Mucosa of rectum (tissue), 2 donors: ENCODE measurements around the gene ITIH2.
"Not testable (repeated sequence)": the region's sequence is repeated elsewhere in the genome, so short reads cannot be mapped to it uniquely, and the experiment has no call there.

ENCODE experiments used
- H3K27ac ChIP-seq, 2 donors: one replicate each; pipeline ENCODE4 v1.7.0; 2013; ENCODE audit warnings: inconsistent platforms in 2 of 2, low read depth in 2 of 2, low read length in 2 of 2
- H3K27me3 ChIP-seq, 2 donors: one replicate each; pipeline ENCODE4 v1.7.0; 2013; ENCODE audit warnings: low read length in 2 of 2; ENCODE audit not compliant: control insufficient read depth in 2 of 2, insufficient read depth in 2 of 2
- H3K36me3 ChIP-seq, 2 donors: one replicate each; pipeline ENCODE4 v1.7.0; 2013; ENCODE audit warnings: low read length in 2 of 2; ENCODE audit not compliant: control insufficient read depth in 2 of 2, insufficient read depth in 2 of 2
- H3K4me1 ChIP-seq, 2 donors: one replicate each; pipeline ENCODE4 v1.7.0; 2013; ENCODE audit warnings: low read length in 2 of 2, mild to moderate bottlenecking in 1 of 2; ENCODE audit not compliant: control insufficient read depth in 2 of 2, insufficient read depth in 2 of 2
- H3K4me3 ChIP-seq, 2 donors: one replicate each; pipeline ENCODE4 v1.7.0; 2013; ENCODE audit warnings: low read length in 2 of 2
- H3K9ac ChIP-seq, 2 donors: one replicate each; pipeline ENCODE4 v1.7.0; 2013; ENCODE audit warnings: low read length in 2 of 2, low read depth in 1 of 2, mild to moderate bottlenecking in 1 of 2
- H3K9me3 ChIP-seq, 2 donors: one replicate each; pipeline ENCODE4 v1.7.0; 2013; ENCODE audit warnings: low read length in 2 of 2; ENCODE audit not compliant: control insufficient read depth in 2 of 2
- donor health status: healthy.
- donor health status: Normal muscosa, but diverticular disease.

ITIH2 gene

DNA sequence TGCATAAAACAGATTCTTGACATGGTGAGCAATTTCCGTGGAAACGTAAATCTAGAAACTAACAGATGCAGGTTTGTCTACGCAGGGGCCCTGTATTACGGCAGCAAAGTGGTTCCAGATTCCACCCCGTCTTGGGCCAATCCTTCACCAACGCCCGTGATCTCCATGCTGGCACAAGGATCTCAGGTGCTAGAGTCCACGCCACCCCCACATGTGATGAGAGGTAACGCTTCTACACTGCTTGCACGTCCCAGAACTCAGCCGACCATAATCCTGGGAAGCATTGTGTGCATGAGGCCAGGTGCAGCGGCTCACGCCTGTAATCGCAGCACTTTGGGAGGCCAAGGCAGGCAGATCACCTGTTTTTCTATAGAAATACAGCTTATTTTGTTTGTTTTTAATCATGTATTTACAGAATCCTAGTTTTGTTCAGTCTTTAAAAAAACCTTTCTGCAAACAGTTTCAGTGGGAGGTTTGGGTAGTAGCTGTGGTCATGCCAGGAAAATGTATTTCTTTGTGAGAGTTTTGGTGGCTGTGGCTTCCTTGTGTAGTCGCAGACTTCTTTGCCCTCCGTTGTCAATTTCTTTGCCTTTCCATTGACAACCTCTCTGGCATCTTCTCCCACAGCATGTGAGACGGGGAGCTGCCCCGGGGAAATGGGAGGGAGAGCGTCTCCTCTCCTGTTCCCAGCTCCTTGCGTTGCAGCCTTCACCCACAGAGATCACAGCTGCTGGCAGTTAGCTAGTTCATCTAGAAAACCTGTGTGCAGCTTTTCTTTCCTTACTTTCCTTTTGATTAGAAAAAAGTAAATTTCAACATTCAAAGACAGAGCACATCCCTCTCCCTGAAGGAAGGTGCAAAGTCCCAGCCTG is 35.7 kb downstream of the ITIH2 start:
- no peak overlapping the region for H3K9ac ChIP-seq
- H3K27ac ChIP-seq: no peak overlapping the region
- no peaks in the 10 kb centered on the region for H3K4me1 ChIP-seq
- H3K4me3 ChIP-seq: no peak overlapping the region
- no peaks in the 10 kb centered on the region for H3K27me3 ChIP-seq
- H3K9me3 ChIP-seq: no peaks in the 10 kb centered on the region
- H3K36me3 ChIP-seq: no peaks in the 10 kb centered on the region

DNA sequence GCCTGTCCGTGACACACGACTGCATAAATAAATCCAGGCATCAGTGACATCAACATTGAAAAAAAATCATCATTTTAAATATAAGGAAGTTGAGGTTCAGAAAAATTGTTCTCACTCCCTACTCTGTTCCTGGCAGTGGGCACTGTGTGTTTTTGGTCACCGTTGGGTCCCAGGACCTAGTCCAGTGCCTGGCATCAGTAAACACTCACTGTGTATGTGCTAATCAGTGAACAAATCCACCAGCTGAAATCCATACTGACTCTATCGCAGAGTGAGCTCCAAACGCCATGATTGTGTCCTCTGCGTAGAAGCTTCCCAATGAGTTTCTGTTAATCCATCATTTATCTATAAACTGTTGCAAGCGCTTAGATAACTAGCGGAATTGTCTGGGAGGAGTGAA is 41.2 kb downstream of the ITIH2 start:
- Histone ChIP-seq H3K27ac (no peak overlapping the region), H3K36me3 (no peaks in the 10 kb centered on the region), H3K4me1 (no peaks in the 10 kb centered on the region), H3K27me3 (no peaks in the 10 kb centered on the region), H3K9ac (no peak overlapping the region), H3K9me3 (no peaks in the 10 kb centered on the region), H3K4me3 (no peak overlapping the region)

DNA sequence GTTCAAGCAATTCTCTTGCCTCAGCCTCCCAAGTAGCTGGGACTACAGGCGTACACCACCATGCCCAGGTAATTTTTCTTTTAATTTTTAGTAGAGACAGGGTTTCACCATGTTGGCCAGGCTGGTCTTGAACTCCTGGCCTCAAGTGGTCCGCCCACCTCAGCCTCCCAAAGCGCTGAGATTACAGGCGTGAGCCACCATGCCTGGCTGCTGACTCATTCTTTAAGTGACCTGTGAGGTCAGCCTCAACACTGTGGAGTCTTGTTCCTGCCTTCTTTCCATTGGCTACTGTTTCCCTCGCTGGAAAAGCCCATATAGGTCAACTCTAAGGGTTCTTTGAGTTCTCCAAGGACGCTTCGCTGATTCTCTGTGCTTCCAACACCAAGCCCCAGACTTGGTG is 45.5 kb downstream of the ITIH2 start:
- H3K27me3 ChIP-seq, H3K4me3 ChIP-seq, H3K9me3 ChIP-seq, H3K9ac ChIP-seq, H3K27ac ChIP-seq, H3K4me1 ChIP-seq: not testable (repeated sequence)
- peaks cover 12 to 16% of the 10 kb centered on the region in 2 donors for H3K36me3 ChIP-seq

DNA sequence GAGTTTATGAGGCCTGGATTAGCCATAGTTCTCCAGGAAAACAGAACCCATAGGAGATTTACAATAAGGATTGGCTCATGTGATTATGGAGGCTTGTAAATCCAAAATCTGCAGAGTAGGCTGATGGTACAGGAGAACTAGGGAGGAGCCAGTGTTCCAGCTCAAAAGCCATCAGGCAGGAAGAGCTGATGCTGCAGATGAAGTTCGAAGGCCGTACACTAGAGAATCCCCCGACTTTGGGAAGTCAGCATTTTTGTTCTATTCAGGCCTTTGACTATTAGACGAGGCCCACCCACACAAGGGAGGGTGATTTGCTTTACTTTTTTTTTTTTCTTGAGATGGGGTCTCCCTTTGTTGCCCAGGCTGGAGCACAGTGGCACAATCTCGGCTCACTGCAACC is 47.1 kb downstream of the ITIH2 start:
- H3K27ac ChIP-seq: no peak overlapping the region

DNA sequence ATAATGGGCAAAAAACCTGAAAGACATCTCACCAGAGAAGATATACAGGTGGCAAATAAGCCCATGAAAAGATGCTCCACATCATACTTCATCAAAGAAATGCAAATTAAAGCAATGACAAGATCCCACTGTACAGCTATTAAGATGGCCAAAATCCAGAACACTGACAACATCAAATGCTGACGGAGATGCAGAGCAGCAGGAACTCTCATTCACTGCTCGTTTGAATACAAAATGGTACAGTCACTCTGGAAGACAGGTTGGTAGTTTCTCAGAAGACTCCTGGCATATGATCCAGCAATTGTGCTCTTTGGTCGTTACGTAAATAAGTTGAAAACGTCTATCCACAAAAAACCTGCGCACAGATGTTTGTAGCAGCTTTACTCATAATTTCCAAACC is 49.1 kb downstream of the ITIH2 start:
- H3K9ac ChIP-seq: no peak overlapping the region
- H3K36me3 ChIP-seq: peaks cover 27 to 36% of the 10 kb centered on the region in 2 donors
- no peaks in the 10 kb centered on the region for H3K4me1 ChIP-seq
- no peak overlapping the region for H3K4me3 ChIP-seq
- H3K27me3 ChIP-seq: no peaks in the 10 kb centered on the region
- no peaks in the 10 kb centered on the region for H3K9me3 ChIP-seq
- H3K27ac ChIP-seq: no peak overlapping the region

More for the DNA sequence above, 47.1 kb downstream of the ITIH2 start:
- Histone ChIP-seq H3K4me1 (no peaks in the 10 kb centered on the region), H3K9me3 (no peaks in the 10 kb centered on the region), H3K27me3 (no peaks in the 10 kb centered on the region), H3K36me3 (peaks cover 25% of the 10 kb centered on the region in 2 donors), H3K4me3 (no peak overlapping the region), H3K9ac (no peak overlapping the region)

DNA sequence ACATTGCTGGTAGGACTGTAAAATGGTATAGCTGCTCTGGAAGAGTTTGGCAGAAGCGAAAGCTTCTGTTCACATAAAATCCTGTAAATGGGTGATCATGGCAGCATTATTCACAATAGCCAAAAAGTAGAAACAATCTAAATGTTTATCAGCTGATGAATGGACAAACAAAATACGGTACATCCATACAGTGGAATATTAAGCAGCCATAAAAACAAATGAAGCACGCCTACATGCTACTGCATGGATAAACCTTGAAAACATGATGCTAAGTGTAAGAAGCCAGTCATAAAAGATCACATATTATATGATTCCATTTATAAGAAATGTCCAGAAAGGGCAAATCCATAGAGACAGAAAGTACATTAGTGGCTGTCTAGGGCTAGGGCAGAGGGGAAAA is 52.0 kb downstream of the ITIH2 start:
- H3K9ac ChIP-seq: no peak overlapping the region
- no peak overlapping the region for H3K4me3 ChIP-seq
- no peaks in the 10 kb centered on the region for H3K9me3 ChIP-seq
- H3K4me1 ChIP-seq: no peaks in the 10 kb centered on the region
- H3K27ac ChIP-seq: no peak overlapping the region
- H3K36me3 ChIP-seq: peaks cover 47 to 51% of the 10 kb centered on the region in 2 donors
- no peaks in the 10 kb centered on the region for H3K27me3 ChIP-seq

DNA sequence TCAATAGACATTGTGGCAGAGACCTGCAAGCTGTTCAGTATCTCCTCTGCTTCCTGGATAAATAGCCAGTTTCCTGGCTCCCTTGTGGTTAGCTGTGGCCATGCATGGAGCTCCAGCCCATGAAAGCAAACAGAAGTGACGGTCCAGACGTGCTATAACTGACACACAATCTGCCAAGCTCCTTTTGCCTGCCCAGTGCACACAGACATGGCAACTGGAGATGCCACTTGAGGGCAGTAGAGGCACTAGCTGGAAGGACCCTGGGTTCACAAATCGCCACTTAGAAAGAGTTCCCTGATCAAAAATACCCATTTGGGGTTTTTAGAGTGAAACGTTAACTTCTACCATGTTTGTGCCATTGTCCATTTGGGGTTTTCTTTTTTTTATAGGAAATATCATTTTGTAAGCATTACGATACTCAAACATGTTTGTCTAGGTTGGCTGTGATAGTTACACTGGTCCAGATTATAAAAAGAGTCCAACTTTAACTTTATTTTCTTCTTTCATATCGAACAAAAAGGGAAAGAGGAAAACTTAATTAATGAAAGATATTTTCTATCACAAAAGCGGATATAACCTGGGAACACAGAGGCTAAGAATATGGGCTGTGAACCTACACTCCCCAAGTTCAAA is 53.4 kb downstream of the ITIH2 start:
- Histone ChIP-seq H3K9me3 (no peaks in the 10 kb centered on the region), H3K4me3 (no peak overlapping the region), H3K36me3 (peaks cover 56 to 61% of the 10 kb centered on the region in 2 donors), H3K9ac (no peak overlapping the region), H3K4me1 (no peaks in the 10 kb centered on the region), H3K27me3 (no peaks in the 10 kb centered on the region), H3K27ac (no peak overlapping the region)

DNA sequence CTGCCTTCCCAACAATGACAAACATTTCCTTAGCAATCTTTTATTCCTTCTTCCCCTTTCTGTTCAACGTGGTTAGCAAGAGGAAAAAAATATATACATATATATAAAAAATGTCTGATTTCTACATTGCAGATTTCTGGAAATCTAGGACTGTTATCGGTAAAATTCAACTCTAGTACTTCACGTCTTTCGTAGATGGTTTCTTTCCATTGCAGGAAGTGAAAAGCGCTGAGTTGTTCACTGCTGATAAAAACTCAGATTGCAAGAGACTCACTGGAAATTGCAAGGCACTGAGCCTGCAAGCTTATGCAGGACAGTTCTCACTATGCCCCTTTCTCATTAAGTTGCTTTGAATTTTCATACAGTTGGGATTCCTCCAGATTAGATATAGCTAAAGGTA is 60.8 kb downstream of the ITIH2 start:
- H3K9me3 ChIP-seq: no peaks in the 10 kb centered on the region
- H3K4me3 ChIP-seq: no peak overlapping the region
- H3K36me3 ChIP-seq: peaks cover 48 to 59% of the 10 kb centered on the region in 2 donors
- H3K9ac ChIP-seq: no peak overlapping the region
- H3K4me1 ChIP-seq: no peaks in the 10 kb centered on the region
- no peaks in the 10 kb centered on the region for H3K27me3 ChIP-seq
- H3K27ac ChIP-seq: no peak overlapping the region

DNA sequence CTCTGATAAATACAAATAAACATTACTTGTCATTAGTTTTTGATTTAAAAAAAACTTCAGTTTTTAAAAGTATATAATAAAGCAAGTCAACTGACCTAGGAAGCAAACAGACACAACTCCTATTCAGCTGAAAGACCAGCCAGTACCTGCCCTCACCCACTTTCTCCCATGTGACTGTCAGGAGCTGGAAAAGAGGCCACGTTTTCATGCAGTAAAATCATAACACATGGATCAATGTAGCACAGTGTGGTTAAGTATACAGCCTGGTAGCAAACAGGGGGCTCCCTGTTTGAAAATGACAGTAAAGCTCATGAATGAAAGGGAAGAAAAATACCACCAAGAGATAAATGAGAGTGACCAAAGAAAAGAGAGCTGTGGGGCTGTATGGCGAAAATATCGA is 63.1 kb downstream of the ITIH2 start:
- Histone ChIP-seq H3K4me1 (no peaks in the 10 kb centered on the region), H3K4me3 (no peak overlapping the region)

DNA sequence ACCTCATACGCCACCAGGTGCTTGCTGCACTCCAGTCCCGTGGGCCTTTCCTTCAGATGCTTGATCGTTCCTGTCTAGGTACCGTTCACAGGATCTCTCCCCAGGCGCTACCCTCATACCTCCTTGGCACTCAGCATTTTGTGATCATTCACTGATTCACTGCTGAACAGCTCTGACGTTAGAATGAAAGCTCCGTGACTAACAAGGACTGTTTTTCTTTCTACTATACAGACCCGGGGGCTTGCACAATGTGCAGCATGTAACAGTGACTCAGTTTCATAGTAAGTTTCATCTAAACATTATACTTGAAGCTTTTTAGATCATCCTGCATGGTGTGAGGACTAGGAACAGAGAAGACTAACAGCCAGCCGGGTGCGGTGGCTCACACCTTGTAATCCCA is 64.1 kb downstream of the ITIH2 start:
- Histone ChIP-seq H3K9ac (no peak overlapping the region), H3K4me1 (no peaks in the 10 kb centered on the region), H3K4me3 (no peak overlapping the region), H3K27me3 (no peaks in the 10 kb centered on the region), H3K36me3 (peaks cover 32 to 43% of the 10 kb centered on the region in 2 donors), H3K27ac (no peak overlapping the region), H3K9me3 (no peaks in the 10 kb centered on the region)

More for the DNA sequence above, 63.1 kb downstream of the ITIH2 start:
- Histone ChIP-seq H3K27ac (no peak overlapping the region), H3K27me3 (no peaks in the 10 kb centered on the region), H3K9me3 (no peaks in the 10 kb centered on the region), H3K36me3 (peaks cover 37 to 48% of the 10 kb centered on the region in 2 donors), H3K9ac (no peak overlapping the region)
